ENCODE measurements around the gene FZD7. TPM values are rescaled to one million over a fixed set of nuclear protein-coding genes. Genes with fewer than 3 reads are reported as not detected.

FZD7 gene
- total and polyA plus RNA-seq, 7 experiments from 2014 or later, result 0.17 to 0.99 (median 0.40) TPM; not detected in 1

DNA sequence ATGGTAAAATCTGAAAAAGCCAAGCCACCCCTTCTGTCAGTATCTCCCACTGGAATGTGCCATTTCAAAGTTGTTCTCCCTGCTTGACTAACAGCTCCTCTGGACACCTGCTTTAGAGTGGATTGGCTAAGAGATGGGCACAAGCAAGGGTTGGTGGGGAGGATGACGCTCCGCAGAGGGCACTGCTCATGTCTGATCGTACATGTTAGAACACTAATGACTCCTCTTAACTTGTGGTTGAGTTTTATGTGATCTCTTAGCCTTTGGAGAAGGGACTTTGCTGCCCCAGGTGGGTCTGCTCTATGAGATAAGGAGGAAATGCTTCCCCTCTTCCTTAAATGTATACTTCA is 31.2 kb downstream of the FZD7 start:
- H3K27ac ChIP-seq (ENCODE audit: low read depth, low read length), result no peak overlapping the region
- no peaks in the 10 kb centered on the region for H3K36me3 ChIP-seq (ENCODE audit: control insufficient read depth in 2 of 3, insufficient read depth in 3 of 3, low read length in 3 of 3)
- no peak for DNase-seq
- peaks cover 3 to 12% (median 8%) of the 10 kb centered on the region in 5 donors for H3K27me3 Mint-ChIP-seq
- H3K27ac Mint-ChIP-seq, result no peak overlapping the region
- ChIA-PET CTCF (no interaction called here), POLR2A (no interaction called here)
- no peaks in the 10 kb centered on the region for H3K27me3 ChIP-seq (ENCODE audit: control insufficient read depth in 2 of 2, insufficient read depth in 2 of 2, low read length in 2 of 2)
- intact Hi-C loops (cut with micrococcal nuclease), result no loop called here
- no peak for ATAC-seq
- no peak overlapping the region for H3K4me3 ChIP-seq (ENCODE audit: low read length)
- no peaks in the 10 kb centered on the region for H3K9me3 ChIP-seq (ENCODE audit: control insufficient read depth in 2 of 3, low read length in 3 of 3)
- no peaks in the 10 kb centered on the region for H3K4me1 ChIP-seq (ENCODE audit: control insufficient read depth in 2 of 2, insufficient read depth in 2 of 2, low read length in 2 of 2)
- H3K4me1 Mint-ChIP-seq, result no peaks in the 10 kb centered on the region
- no peak overlapping the region for H3K4me3 Mint-ChIP-seq
- no peaks in the 10 kb centered on the region for H3K9me3 Mint-ChIP-seq
- H3K36me3 Mint-ChIP-seq, result no peaks in the 10 kb centered on the region

GRCh38 chr2:202065876-202066275 is 32.2 kb downstream of the FZD7 start:
- DNase-seq (no peak), ATAC-seq (no peak)
- H3K36me3 Mint-ChIP-seq, result no peaks in the 10 kb centered on the region
- H3K36me3 ChIP-seq (ENCODE audit: control insufficient read depth in 2 of 3, insufficient read depth in 3 of 3, low read length in 3 of 3), result no peaks in the 10 kb centered on the region
- no peak overlapping the region for H3K4me3 ChIP-seq (ENCODE audit: low read length)
- ChIA-PET POLR2A (no interaction called here), CTCF (no interaction called here)
- no peak overlapping the region for H3K27ac Mint-ChIP-seq
- peaks cover 0 to 5% (median 4%) of the 10 kb centered on the region in 5 donors for H3K27me3 Mint-ChIP-seq
- no peaks in the 10 kb centered on the region for H3K9me3 ChIP-seq (ENCODE audit: control insufficient read depth in 2 of 3, low read length in 3 of 3)
- H3K9me3 Mint-ChIP-seq, result no peaks in the 10 kb centered on the region
- H3K4me1 Mint-ChIP-seq, result no peaks in the 10 kb centered on the region
- no peaks in the 10 kb centered on the region for H3K4me1 ChIP-seq (ENCODE audit: control insufficient read depth in 2 of 2, insufficient read depth in 2 of 2, low read length in 2 of 2)
- H3K27ac ChIP-seq (ENCODE audit: low read depth, low read length), result no peak overlapping the region
- no peaks in the 10 kb centered on the region for H3K27me3 ChIP-seq (ENCODE audit: control insufficient read depth in 2 of 2, insufficient read depth in 2 of 2, low read length in 2 of 2)
- intact Hi-C loops (cut with micrococcal nuclease), result no loop called here
- H3K4me3 Mint-ChIP-seq, result no peak overlapping the region

DNA sequence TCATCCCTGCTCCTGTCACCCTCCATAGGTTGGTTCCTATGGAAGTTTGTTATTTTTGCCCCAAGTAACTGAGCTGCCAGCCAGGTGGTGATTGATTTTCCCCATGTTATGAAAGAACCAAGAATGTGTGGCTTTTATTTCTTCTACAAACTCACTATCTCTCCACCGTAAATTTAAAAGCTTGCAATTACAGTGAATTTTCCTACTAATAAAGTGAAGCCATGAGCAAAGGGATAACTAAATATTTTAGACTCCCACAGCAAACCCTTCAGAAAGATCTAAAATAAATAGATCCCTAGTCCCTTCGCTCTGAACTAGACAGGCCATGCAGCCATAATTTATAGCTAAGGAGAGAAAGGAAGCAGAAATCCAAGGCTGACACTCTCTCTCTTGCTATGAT is 33.2 kb downstream of the FZD7 start:
- H3K4me3 ChIP-seq (ENCODE audit: low read length), result no peak overlapping the region
- H3K27me3 ChIP-seq (ENCODE audit: control insufficient read depth in 2 of 2, insufficient read depth in 2 of 2, low read length in 2 of 2), result no peaks in the 10 kb centered on the region
- no peak for DNase-seq
- H3K9me3 ChIP-seq (ENCODE audit: control insufficient read depth in 2 of 3, low read length in 3 of 3), result no peaks in the 10 kb centered on the region
- no peak for ATAC-seq
- no peaks in the 10 kb centered on the region for H3K9me3 Mint-ChIP-seq
- H3K27me3 Mint-ChIP-seq, result peaks cover 0 to 4% (median 2%) of the 10 kb centered on the region in 5 donors
- H3K4me3 Mint-ChIP-seq, result no peak overlapping the region
- no peak overlapping the region for H3K27ac Mint-ChIP-seq
- CTCF ChIA-PET, result interaction anchor here (0.6 kb wide), 1 partner anchor 122 kb away, joined by 3 read pairs; no protein-coding TSS in a partner anchor
- H3K4me1 Mint-ChIP-seq, result no peaks in the 10 kb centered on the region
- H3K4me1 ChIP-seq (ENCODE audit: control insufficient read depth in 2 of 2, insufficient read depth in 2 of 2, low read length in 2 of 2), result no peaks in the 10 kb centered on the region
- intact Hi-C loops (cut with micrococcal nuclease), result no loop called here
- H3K36me3 ChIP-seq (ENCODE audit: control insufficient read depth in 2 of 3, insufficient read depth in 3 of 3, low read length in 3 of 3), result no peaks in the 10 kb centered on the region
- POLR2A ChIA-PET, result no interaction called here
- H3K27ac ChIP-seq (ENCODE audit: low read depth, low read length), result no peak overlapping the region
- H3K36me3 Mint-ChIP-seq, result no peaks in the 10 kb centered on the region

- Mint-ChIP-seq H3K9me3 (no peaks in the 10 kb centered on the region), H3K36me3 (no peaks in the 10 kb centered on the region), H3K27me3 (peaks cover 0 to 8% (median 3%) of the 10 kb centered on the region in 5 donors), H3K4me3 (no peak overlapping the region), H3K4me1 (no peaks in the 10 kb centered on the region), H3K27ac (no peak overlapping the region)
- Histone ChIP-seq H3K9me3 (ENCODE audit: control insufficient read depth in 2 of 3, low read length in 3 of 3) (no peaks in the 10 kb centered on the region), H3K27ac (ENCODE audit: low read depth, low read length) (no peak overlapping the region), H3K4me3 (ENCODE audit: low read length) (no peak overlapping the region), H3K36me3 (ENCODE audit: control insufficient read depth in 2 of 3, insufficient read depth in 3 of 3, low read length in 3 of 3) (no peaks in the 10 kb centered on the region), H3K27me3 (ENCODE audit: control insufficient read depth in 2 of 2, insufficient read depth in 2 of 2, low read length in 2 of 2) (no peaks in the 10 kb centered on the region), H3K4me1 (ENCODE audit: control insufficient read depth in 2 of 2, insufficient read depth in 2 of 2, low read length in 2 of 2) (no peaks in the 10 kb centered on the region)
- DNase-seq (no peak), ATAC-seq (no peak)
- intact Hi-C loops (cut with micrococcal nuclease), result no loop called here
- POLR2A ChIA-PET, result no interaction called here
- CTCF ChIA-PET, result no interaction called here
These were observed 33.9 kb downstream of the FZD7 start for GRCh38 chr2:202067589-202067988.

DNA sequence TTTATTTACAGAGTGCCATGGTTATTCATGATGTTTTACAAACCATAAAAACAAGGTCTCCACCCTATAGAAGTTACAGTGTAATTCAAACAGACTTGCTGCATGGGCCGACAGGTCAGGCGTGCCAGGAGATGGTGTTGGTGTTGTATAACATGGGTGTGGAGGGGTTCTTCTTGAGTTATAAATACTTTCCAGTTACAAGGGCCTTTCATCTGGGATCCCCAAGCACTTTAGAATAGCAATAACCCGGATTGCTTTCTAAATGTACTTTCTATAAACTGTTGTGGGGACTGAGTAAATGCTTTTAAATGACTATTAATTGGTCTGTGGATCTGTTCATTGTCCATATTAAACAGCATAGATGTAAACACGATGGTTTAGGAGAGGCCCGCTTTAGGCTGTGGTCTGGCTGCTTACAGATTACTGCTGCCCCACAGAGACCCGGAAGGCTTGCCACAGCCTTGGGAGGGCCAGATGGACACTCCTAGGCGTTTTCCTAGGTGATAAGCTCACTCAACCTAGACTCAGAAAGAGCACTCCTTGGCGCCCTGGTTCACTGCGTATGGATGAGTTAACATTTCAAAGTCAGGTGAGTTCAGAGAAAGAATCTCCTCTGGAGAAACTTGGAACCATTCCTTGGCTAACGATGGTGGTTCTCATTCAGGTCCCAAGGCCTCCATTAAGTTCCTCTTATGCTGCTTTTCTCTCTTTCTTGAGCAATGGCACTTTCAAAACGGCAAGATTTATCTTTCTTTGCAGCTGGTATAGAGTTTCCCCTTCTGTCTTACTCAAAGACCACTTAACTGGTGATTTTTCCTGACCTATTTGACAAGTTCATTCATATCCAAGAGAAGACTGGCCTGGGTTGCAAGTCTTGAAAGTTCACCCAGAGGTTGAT is 35.8 kb downstream of the FZD7 start:
- Mint-ChIP-seq H3K4me3 (no peak overlapping the region), H3K36me3 (no peaks in the 10 kb centered on the region), H3K4me1 (no peaks in the 10 kb centered on the region), H3K27ac (no peak overlapping the region), H3K9me3 (no peaks in the 10 kb centered on the region), H3K27me3 (peaks cover 0 to 10% (median 3%) of the 10 kb centered on the region in 5 donors)
- intact Hi-C loops (cut with micrococcal nuclease), result no loop called here
- ChIA-PET CTCF (no interaction called here), POLR2A (no interaction called here)
- no peak overlapping the region for H3K4me3 ChIP-seq (ENCODE audit: low read length)
- ATAC-seq, result no peak
- DNase-seq, result no peak
- H3K27ac ChIP-seq (ENCODE audit: low read depth, low read length), result no peak overlapping the region
- H3K36me3 ChIP-seq (ENCODE audit: control insufficient read depth in 2 of 3, insufficient read depth in 3 of 3, low read length in 3 of 3), result no peaks in the 10 kb centered on the region
- no peaks in the 10 kb centered on the region for H3K4me1 ChIP-seq (ENCODE audit: control insufficient read depth in 2 of 2, insufficient read depth in 2 of 2, low read length in 2 of 2)
- H3K27me3 ChIP-seq (ENCODE audit: control insufficient read depth in 2 of 2, insufficient read depth in 2 of 2, low read length in 2 of 2), result no peaks in the 10 kb centered on the region
- no peaks in the 10 kb centered on the region for H3K9me3 ChIP-seq (ENCODE audit: control insufficient read depth in 2 of 3, low read length in 3 of 3)

- Mint-ChIP-seq H3K9me3 (peaks cover 0 to 2% (median 0%) of the 10 kb centered on the region in 11 donors), H3K27me3 (peaks cover 0 to 10% (median 8%) of the 10 kb centered on the region in 5 donors), H3K4me3 (no peak overlapping the region), H3K36me3 (no peaks in the 10 kb centered on the region), H3K4me1 (no peaks in the 10 kb centered on the region), H3K27ac (peak overlapping the region in 1 of 9 donors; percentile 18)
- POLR2A ChIA-PET, result no interaction called here
- intact Hi-C loops (cut with micrococcal nuclease), result no loop called here
- Histone ChIP-seq H3K27ac (ENCODE audit: low read depth, low read length) (no peak overlapping the region), H3K4me1 (ENCODE audit: control insufficient read depth in 2 of 2, insufficient read depth in 2 of 2, low read length in 2 of 2) (no peaks in the 10 kb centered on the region), H3K36me3 (ENCODE audit: control insufficient read depth in 2 of 3, insufficient read depth in 3 of 3, low read length in 3 of 3) (no peaks in the 10 kb centered on the region), H3K4me3 (ENCODE audit: low read length) (no peak overlapping the region), H3K9me3 (ENCODE audit: control insufficient read depth in 2 of 3, low read length in 3 of 3) (no peaks in the 10 kb centered on the region), H3K27me3 (ENCODE audit: control insufficient read depth in 2 of 2, insufficient read depth in 2 of 2, low read length in 2 of 2) (no peaks in the 10 kb centered on the region)
- ATAC-seq (no peak), DNase-seq (no peak)
- CTCF ChIA-PET, result no interaction called here
These were observed 37.5 kb downstream of the FZD7 start for GRCh38 chr2:202071107-202071506.

- Histone ChIP-seq H3K27ac (ENCODE audit: low read depth, low read length) (no peak overlapping the region), H3K4me3 (ENCODE audit: low read length) (no peak overlapping the region), H3K27me3 (ENCODE audit: control insufficient read depth in 2 of 2, insufficient read depth in 2 of 2, low read length in 2 of 2) (no peaks in the 10 kb centered on the region), H3K4me1 (ENCODE audit: control insufficient read depth in 2 of 2, insufficient read depth in 2 of 2, low read length in 2 of 2) (no peaks in the 10 kb centered on the region), H3K9me3 (ENCODE audit: control insufficient read depth in 2 of 3, low read length in 3 of 3) (no peaks in the 10 kb centered on the region), H3K36me3 (ENCODE audit: control insufficient read depth in 2 of 3, insufficient read depth in 3 of 3, low read length in 3 of 3) (no peaks in the 10 kb centered on the region)
- DNase-seq (no peak), ATAC-seq (no peak)
- peaks cover 0 to 10% (median 8%) of the 10 kb centered on the region in 5 donors for H3K27me3 Mint-ChIP-seq
- POLR2A ChIA-PET, result no interaction called here
- no peaks in the 10 kb centered on the region for H3K36me3 Mint-ChIP-seq
- intact Hi-C loops (cut with micrococcal nuclease), result no loop called here
- no peak overlapping the region for H3K27ac Mint-ChIP-seq
- no peaks in the 10 kb centered on the region for H3K4me1 Mint-ChIP-seq
- H3K9me3 Mint-ChIP-seq, result peaks cover 0 to 2% (median 0%) of the 10 kb centered on the region in 11 donors
- H3K4me3 Mint-ChIP-seq, result no peak overlapping the region
- CTCF ChIA-PET, result no interaction called here
These were observed 38.6 kb downstream of the FZD7 start for GRCh38 chr2:202072226-202072625.
